ENCODE measurements around the gene BTBD9.

- TF ChIP-seq FOXA3 (CRISPR knock-in tag; IDR thresholded peaks at IDR 0.05): no peak
- TF ChIP-seq, protein P1, sequence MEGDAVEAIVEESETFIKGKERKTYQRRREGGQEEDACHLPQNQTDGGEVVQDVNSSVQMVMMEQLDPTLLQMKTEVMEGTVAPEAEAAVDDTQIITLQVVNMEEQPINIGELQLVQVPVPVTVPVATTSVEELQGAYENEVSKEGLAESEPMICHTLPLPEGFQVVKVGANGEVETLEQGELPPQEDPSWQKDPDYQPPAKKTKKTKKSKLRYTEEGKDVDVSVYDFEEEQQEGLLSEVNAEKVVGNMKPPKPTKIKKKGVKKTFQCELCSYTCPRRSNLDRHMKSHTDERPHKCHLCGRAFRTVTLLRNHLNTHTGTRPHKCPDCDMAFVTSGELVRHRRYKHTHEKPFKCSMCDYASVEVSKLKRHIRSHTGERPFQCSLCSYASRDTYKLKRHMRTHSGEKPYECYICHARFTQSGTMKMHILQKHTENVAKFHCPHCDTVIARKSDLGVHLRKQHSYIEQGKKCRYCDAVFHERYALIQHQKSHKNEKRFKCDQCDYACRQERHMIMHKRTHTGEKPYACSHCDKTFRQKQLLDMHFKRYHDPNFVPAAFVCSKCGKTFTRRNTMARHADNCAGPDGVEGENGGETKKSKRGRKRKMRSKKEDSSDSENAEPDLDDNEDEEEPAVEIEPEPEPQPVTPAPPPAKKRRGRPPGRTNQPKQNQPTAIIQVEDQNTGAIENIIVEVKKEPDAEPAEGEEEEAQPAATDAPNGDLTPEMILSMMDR (CRISPR knock-in tag; IDR thresholded peaks at IDR 0.05): no peak
- no peak for TF ChIP-seq SIN3A (IDR thresholded peaks at IDR 0.05; ENCODE audit: borderline replicate concordance, low read depth, low read length)
- TF ChIP-seq, protein P2, sequence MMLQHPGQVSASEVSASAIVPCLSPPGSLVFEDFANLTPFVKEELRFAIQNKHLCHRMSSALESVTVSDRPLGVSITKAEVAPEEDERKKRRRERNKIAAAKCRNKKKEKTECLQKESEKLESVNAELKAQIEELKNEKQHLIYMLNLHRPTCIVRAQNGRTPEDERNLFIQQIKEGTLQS (CRISPR knock-in tag; IDR thresholded peaks at IDR 0.05): no peak
- TF ChIP-seq ZNF121 (CRISPR knock-in tag; IDR thresholded peaks at IDR 0.05): no peak
- no peak for TF ChIP-seq ZNF83 (CRISPR knock-in tag; IDR thresholded peaks at IDR 0.05; ENCODE audit: borderline replicate concordance)
- no peak for TF ChIP-seq TBP (CRISPR knock-in tag; IDR thresholded peaks at IDR 0.05)
- TF ChIP-seq RFXANK (CRISPR knock-in tag; IDR thresholded peaks at IDR 0.05): no peak
- no peak for TF ChIP-seq NFRKB (IDR thresholded peaks at IDR 0.05)
- TF ChIP-seq RNF2 (conservative IDR thresholded peaks at IDR 0.05; ENCODE audit: low read depth): no peak
- no peak for TF ChIP-seq NFKBIZ (CRISPR knock-in tag; IDR thresholded peaks at IDR 0.05)
- TF ChIP-seq ATF7 (IDR thresholded peaks at IDR 0.05): no peak
- TF ChIP-seq ATF7 (CRISPR knock-in tag; IDR thresholded peaks at IDR 0.05): no peak
- TF ChIP-seq KLF9 (CRISPR knock-in tag; IDR thresholded peaks at IDR 0.05; ENCODE audit: low read depth): no peak
Observed at GRCh38 chr6:38542031-38542430, 97.7 kb downstream of the BTBD9 start.
